SK-N-SH treated with all-trans-retinoic acid at 6 μM for 48 hours (cell line): ENCODE results near the gene REN.

Experiments used
- ATAC-seq: fragments of 200-7000 bp; cut with Tn5 transposase; 3 replicates; pipeline ENCODE4 v1.9.1; 2020; ENCODE audit warnings: mild to moderate bottlenecking, moderate library complexity
- ARNTL ChIP-seq: fragments of 450-650 bp; formaldehyde crosslinking; IDR thresholded peaks from 2 replicates; pipeline ENCODE4 v1.5.0; 2020; ENCODE audit warnings: low read depth, mild to moderate bottlenecking, moderate library complexity, borderline replicate concordance
- BACH2 ChIP-seq: fragments of 250-450 bp; sonication (Bioruptor Pico); IDR thresholded peaks from 2 replicates; pipeline ENCODE4 v1.9.0; 2021; ENCODE audit warnings: mild to moderate bottlenecking, borderline replicate concordance
- CSDC2 ChIP-seq: fragments of 250-450 bp; sonication (Bioruptor Pico); IDR thresholded peaks from 2 replicates; pipeline ENCODE4 v1.5.0; 2020; ENCODE audit warnings: mild to moderate bottlenecking, moderate library complexity
- CSRNP3 ChIP-seq: fragments of 250-450 bp; sonication (Bioruptor Pico); IDR thresholded peaks from 2 replicates; pipeline ENCODE4 v1.5.1; 2021; ENCODE audit warnings: mild to moderate bottlenecking, moderate library complexity
- ESRRG ChIP-seq: fragments of 250-450 bp; sonication (Bioruptor Pico); IDR thresholded peaks from 2 replicates; pipeline ENCODE4 v1.6.1; 2021; ENCODE audit warnings: mild to moderate bottlenecking
- GLIS3 ChIP-seq: fragments of 250-450 bp; sonication (Bioruptor Pico); IDR thresholded peaks from 2 replicates; pipeline ENCODE4 v1.5.0; 2020; ENCODE audit warnings: mild to moderate bottlenecking, moderate library complexity
- ISL1 ChIP-seq: fragments of 250-450 bp; sonication (Bioruptor Pico); IDR thresholded peaks from 2 replicates; pipeline ENCODE4 v2.1.2; 2022; ENCODE audit warnings: mild to moderate bottlenecking, moderate library complexity
- OSR1 ChIP-seq: fragments of 250-450 bp; sonication (Bioruptor Pico); IDR thresholded peaks from 2 replicates; pipeline ENCODE4 v1.8.0; 2022; ENCODE audit warnings: moderate library complexity, mild to moderate bottlenecking, inconsistent platforms
- POU6F1 ChIP-seq: fragments of 250-450 bp; sonication (Bioruptor Pico); IDR thresholded peaks from 2 replicates; pipeline ENCODE4 v1.8.0; 2021; ENCODE audit warnings: low read depth, mild to moderate bottlenecking, moderate library complexity, borderline replicate concordance
- RARB ChIP-seq: fragments of 250-450 bp; sonication (Bioruptor Pico); IDR thresholded peaks from 2 replicates; pipeline ENCODE4 v1.8.0; 2021; ENCODE audit warnings: mild to moderate bottlenecking, moderate library complexity
- SNAI2 ChIP-seq: fragments of 250-450 bp; sonication (Bioruptor Pico); IDR thresholded peaks from 2 replicates; pipeline ENCODE4 v1.5.0; 2020; ENCODE audit warnings: mild to moderate bottlenecking, moderate library complexity
- TCF4 ChIP-seq: fragments of 250-450 bp; sonication (Bioruptor Pico); IDR thresholded peaks from 2 replicates; pipeline ENCODE4 v1.8.0; 2021; ENCODE audit warnings: mild to moderate bottlenecking, moderate library complexity, borderline replicate concordance
- TSHZ2 ChIP-seq: fragments of 250-450 bp; sonication (Bioruptor Pico); IDR thresholded peaks from 2 replicates; pipeline ENCODE4 v1.5.0; 2020; ENCODE audit warnings: mild to moderate bottlenecking, moderate library complexity
- ZC3H10 ChIP-seq: fragments of 250-450 bp; sonication (Bioruptor Pico); IDR thresholded peaks from 2 replicates; pipeline ENCODE4 v1.5.1; 2021; ENCODE audit warnings: mild to moderate bottlenecking, moderate library complexity
- ZFP3 ChIP-seq: fragments of 250-450 bp; sonication (Bioruptor Pico); IDR thresholded peaks from 2 replicates; pipeline ENCODE4 v1.5.0; 2020; ENCODE audit warnings: mild to moderate bottlenecking, moderate library complexity
- ZFP30 ChIP-seq: fragments of 450-650 bp; formaldehyde crosslinking; IDR thresholded peaks from 2 replicates; pipeline ENCODE4 v1.5.0; 2022; ENCODE audit warnings: mild to moderate bottlenecking, moderate library complexity
- ZNF565 ChIP-seq: fragments of 450-650 bp; formaldehyde crosslinking; conservative IDR thresholded peaks from 2 replicates; pipeline ENCODE4 v1.5.0; 2020; ENCODE audit warnings: low read depth, mild to moderate bottlenecking, moderate library complexity
- ZNF70 ChIP-seq: fragments of 450-650 bp; formaldehyde crosslinking; IDR thresholded peaks from 2 replicates; pipeline ENCODE4 v1.5.0; 2020; ENCODE audit warnings: mild to moderate bottlenecking, moderate library complexity
- ZNF8 ChIP-seq: fragments of 450-650 bp; formaldehyde crosslinking; IDR thresholded peaks from 2 replicates; pipeline ENCODE4 v1.5.0; 2020; ENCODE audit warnings: mild to moderate bottlenecking, moderate library complexity
- TF ChIP-seq, protein P1 (sequence below): fragments of 250-450 bp; sonication (Bioruptor Pico); IDR thresholded peaks from 2 replicates; pipeline ENCODE4 v1.8.0; 2020; ENCODE audit warnings: mild to moderate bottlenecking, moderate library complexity, borderline replicate concordance

REN gene

GRCh38 chr1:204107892-204108291 lies 58.2 kb downstream of the REN start:
- no peak for TF ChIP-seq RARB
- TF ChIP-seq, protein P1, sequence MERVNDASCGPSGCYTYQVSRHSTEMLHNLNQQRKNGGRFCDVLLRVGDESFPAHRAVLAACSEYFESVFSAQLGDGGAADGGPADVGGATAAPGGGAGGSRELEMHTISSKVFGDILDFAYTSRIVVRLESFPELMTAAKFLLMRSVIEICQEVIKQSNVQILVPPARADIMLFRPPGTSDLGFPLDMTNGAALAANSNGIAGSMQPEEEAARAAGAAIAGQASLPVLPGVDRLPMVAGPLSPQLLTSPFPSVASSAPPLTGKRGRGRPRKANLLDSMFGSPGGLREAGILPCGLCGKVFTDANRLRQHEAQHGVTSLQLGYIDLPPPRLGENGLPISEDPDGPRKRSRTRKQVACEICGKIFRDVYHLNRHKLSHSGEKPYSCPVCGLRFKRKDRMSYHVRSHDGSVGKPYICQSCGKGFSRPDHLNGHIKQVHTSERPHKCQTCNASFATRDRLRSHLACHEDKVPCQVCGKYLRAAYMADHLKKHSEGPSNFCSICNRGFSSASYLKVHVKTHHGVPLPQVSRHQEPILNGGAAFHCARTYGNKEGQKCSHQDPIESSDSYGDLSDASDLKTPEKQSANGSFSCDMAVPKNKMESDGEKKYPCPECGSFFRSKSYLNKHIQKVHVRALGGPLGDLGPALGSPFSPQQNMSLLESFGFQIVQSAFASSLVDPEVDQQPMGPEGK (CRISPR knock-in tag) = no peak
- no peak for TF ChIP-seq OSR1 (CRISPR knock-in tag)
- no peak for TF ChIP-seq ISL1 (CRISPR knock-in tag)
- TF ChIP-seq CSRNP3 (CRISPR knock-in tag) = no peak
- no peak for TF ChIP-seq ZNF565
- TF ChIP-seq GLIS3 = no peak
- TF ChIP-seq ZNF8 (CRISPR knock-in tag) = no peak
- no peak for TF ChIP-seq TCF4
- TF ChIP-seq ESRRG (CRISPR knock-in tag) = no peak
- TF ChIP-seq ZFP3 = no peak
- TF ChIP-seq POU6F1 (CRISPR knock-in tag) = no peak
- TF ChIP-seq ZNF70 (CRISPR knock-in tag) = no peak
- no peak for TF ChIP-seq SNAI2 (CRISPR knock-in tag)
- TF ChIP-seq ZC3H10 (CRISPR knock-in tag) = no peak
- TF ChIP-seq TSHZ2 (CRISPR knock-in tag) = no peak
- TF ChIP-seq ZFP30 (CRISPR knock-in tag) = no peak
- TF ChIP-seq ARNTL (CRISPR knock-in tag) = no peak
- TF ChIP-seq CSDC2 (CRISPR knock-in tag) = no peak
- no peak for ATAC-seq

DNA sequence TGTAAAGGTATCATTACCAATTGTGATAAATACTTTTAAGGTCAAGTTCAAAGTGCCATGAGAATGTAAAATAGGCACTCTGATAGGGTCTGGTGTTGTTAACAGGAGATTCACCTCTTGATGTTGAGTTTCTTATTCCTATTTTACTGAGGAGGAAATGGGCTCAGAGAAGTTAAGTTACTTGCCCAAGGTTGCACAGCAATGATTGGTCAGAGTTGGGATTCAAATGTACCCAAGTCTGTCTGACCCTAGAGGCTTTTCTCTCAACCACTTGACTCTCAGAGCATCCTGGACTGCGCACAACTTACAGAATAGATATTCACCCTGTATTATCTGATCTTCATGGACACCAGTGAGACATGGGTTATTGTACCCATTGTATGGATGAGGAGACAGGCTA lies 59.3 kb downstream of the REN start:
- ATAC-seq = no peak
- TF ChIP-seq TCF4 = no peak
- no peak for TF ChIP-seq OSR1 (CRISPR knock-in tag)
- TF ChIP-seq RARB = no peak
- no peak for TF ChIP-seq ZNF8 (CRISPR knock-in tag)
- no peak for TF ChIP-seq ISL1 (CRISPR knock-in tag)
- TF ChIP-seq CSRNP3 (CRISPR knock-in tag) = no peak
- no peak for TF ChIP-seq POU6F1 (CRISPR knock-in tag)
- no peak for TF ChIP-seq GLIS3
- TF ChIP-seq SNAI2 (CRISPR knock-in tag) = no peak
- TF ChIP-seq BACH2 (CRISPR knock-in tag) = no peak

GRCh38 chr1:204105131-204105515 lies 61.0 kb downstream of the REN start:
- ATAC-seq = no peak; the same call in 2 of the 3 replicates
- TF ChIP-seq ZFP3 (no peak), TSHZ2 (CRISPR knock-in tag) (no peak), TCF4 (no peak), ARNTL (CRISPR knock-in tag) (no peak), SNAI2 (CRISPR knock-in tag) (no peak), POU6F1 (CRISPR knock-in tag) (no peak), OSR1 (CRISPR knock-in tag) (no peak), ZNF70 (CRISPR knock-in tag) (no peak), CSDC2 (CRISPR knock-in tag) (no peak), RARB (no peak), GLIS3 (no peak), ZNF8 (CRISPR knock-in tag) (no peak)
